IMR-90 (cell line): ENCODE data around the gene NIPBL. TPM values are rescaled to one million over a fixed set of nuclear protein-coding genes. Genes with fewer than 3 reads are reported as not detected.

Experiments
- ATAC-seq: fragments of 200-7000 bp; cut with Tn5 transposase; 2 replicates; pipeline ENCODE4 v1.9.1; 2020; ENCODE audit warnings: low read depth, mild to moderate bottlenecking, moderate library complexity
- BruUV-seq: library from RNA; stranded (reverse); fragments of 400-500 nt; replicated peaks from 2 replicates; lab custom pipeline; 2021; lab: Mats Ljungman, UMichigan
- CTCF ChIA-PET: fragments of 300-600 bp; formaldehyde crosslinking; extraction: SDS; loops from one replicate; lab custom pipeline; 2021; ENCODE audit warnings: antibody characterized with exemption; lab: Yijun Ruan, JAX
- POLR2A ChIA-PET: fragments of 300-600 bp; sonication (Branson Sonifier 250); formaldehyde crosslinking; loops from one replicate; lab custom pipeline; 2022; ENCODE audit warnings: antibody characterized with exemption; ENCODE audit not compliant: unreplicated experiment; lab: Charles Lee
- DNase-seq: peaks from one replicate; pipeline ENCODE4 v3.0.0; 2013
- H2AFZ ChIP-seq: replicated peaks from 2 replicates; pipeline ENCODE3; 2013; ENCODE audit warnings: low read length, mild to moderate bottlenecking; ENCODE audit not compliant: poor library complexity
- H2AK5ac ChIP-seq: 2 replicates; pipeline ENCODE4 v1.6.1; 2013; ENCODE audit warnings: low read depth, low read length, inconsistent platforms
- H2AK9ac ChIP-seq: replicated peaks from 2 replicates; pipeline ENCODE3; 2013; ENCODE audit warnings: mild to moderate bottlenecking, low read depth, low read length, moderate library complexity; ENCODE audit not compliant: poor library complexity
- H2BK120ac ChIP-seq: 2 replicates; pipeline ENCODE4 v1.6.1; 2013; ENCODE audit warnings: low read depth, low read length, inconsistent platforms
- H2BK15ac ChIP-seq: 3 replicates; pipeline ENCODE4 v1.6.1; 2013; ENCODE audit warnings: low read depth, low read length, inconsistent platforms
- H2BK20ac ChIP-seq: 2 replicates; pipeline ENCODE4 v1.6.1; 2013; ENCODE audit warnings: low read depth, mild to moderate bottlenecking, inconsistent platforms, low read length, moderate library complexity
- H2BK5ac ChIP-seq: 2 replicates; pipeline ENCODE4 v1.6.1; 2013; ENCODE audit warnings: mild to moderate bottlenecking, low read depth, low read length, inconsistent platforms; ENCODE audit not compliant: poor library complexity, severe bottlenecking
- H3K14ac ChIP-seq: replicated peaks from 2 replicates; pipeline ENCODE4 v1.6.1; 2013; ENCODE audit warnings: low read depth, low read length, inconsistent platforms
- H3K18ac ChIP-seq: 2 replicates; pipeline ENCODE4 v1.6.1; 2013; ENCODE audit warnings: low read depth, low read length, control low read depth
- H3K23ac ChIP-seq: 2 replicates; pipeline ENCODE4 v1.6.1; 2013; ENCODE audit warnings: low read depth, low read length, inconsistent platforms
- H3K27ac ChIP-seq: 2 replicates; pipeline ENCODE4 v1.5.1; 2013; ENCODE audit warnings: mild to moderate bottlenecking, control low read depth, low read length; ENCODE audit not compliant: insufficient read depth
- H3K27me3 ChIP-seq: 2 replicates; pipeline ENCODE4 v1.6.1; 2013; ENCODE audit warnings: low read length; ENCODE audit not compliant: control insufficient read depth, insufficient read depth
- H3K36me3 ChIP-seq: 2 replicates; pipeline ENCODE4 v1.6.1; 2013; ENCODE audit warnings: low read length, mixed read lengths; ENCODE audit not compliant: control insufficient read depth, insufficient read depth
- H3K4ac ChIP-seq: 2 replicates; pipeline ENCODE4 v1.6.1; 2013; ENCODE audit warnings: low read depth, low read length, inconsistent platforms
- H3K4me1 ChIP-seq: 2 replicates; pipeline ENCODE4 v1.6.1; 2013; ENCODE audit warnings: low read length, mixed read lengths; ENCODE audit not compliant: control insufficient read depth, insufficient read depth
- H3K4me2 ChIP-seq: 2 replicates; pipeline ENCODE4 v1.6.1; 2013; ENCODE audit warnings: low read depth, mild to moderate bottlenecking, control low read depth, low read length, moderate library complexity
- H3K4me3 ChIP-seq: 2 replicates; pipeline ENCODE4 v1.5.1; 2013; ENCODE audit warnings: low read depth, mild to moderate bottlenecking, control low read depth, low read length, moderate library complexity; ENCODE audit not compliant: insufficient read depth
- H3K56ac ChIP-seq: 2 replicates; pipeline ENCODE4 v1.6.1; 2013; ENCODE audit warnings: low read length, inconsistent platforms; ENCODE audit not compliant: insufficient read depth; ENCODE audit errors: extremely low read depth
- H3K79me1 ChIP-seq, 2 experiments: 2 replicates each; pipeline ENCODE4 v1.6.1; 2013; ENCODE audit warnings: low read length in 2 of 2, inconsistent platforms in 1 of 2, low read depth in 1 of 2
- H3K9ac ChIP-seq: 2 replicates; pipeline ENCODE4 v1.6.1; 2013; ENCODE audit warnings: low read depth, low read length, control low read depth
- H3K9me1 ChIP-seq: 2 replicates; pipeline ENCODE4 v1.6.1; 2013; ENCODE audit warnings: low read length, inconsistent platforms; ENCODE audit not compliant: insufficient read depth
- H3K9me3 ChIP-seq: 2 replicates; pipeline ENCODE4 v1.6.1; 2013; ENCODE audit warnings: low read length; ENCODE audit not compliant: control insufficient read depth, insufficient read depth
- H4K20me1 ChIP-seq: 2 replicates; pipeline ENCODE4 v1.6.1; 2013; ENCODE audit warnings: low read length, inconsistent platforms; ENCODE audit not compliant: insufficient read depth
- H4K5ac ChIP-seq: 2 replicates; pipeline ENCODE4 v1.6.1; 2013; ENCODE audit warnings: mild to moderate bottlenecking, low read depth, low read length, control low read depth
- H4K8ac ChIP-seq, 2 experiments: 2 replicates each; pipeline ENCODE4 v1.6.1; 2013; ENCODE audit warnings: low read depth in 2 of 2, low read length in 2 of 2, control low read depth in 1 of 2, inconsistent platforms in 1 of 2
- H4K91ac ChIP-seq: 2 replicates; pipeline ENCODE4 v1.6.1; 2013; ENCODE audit warnings: low read depth, low read length, inconsistent platforms; ENCODE audit not compliant: insufficient read depth
- CEBPB ChIP-seq: IDR thresholded peaks from 2 replicates; pipeline ENCODE4 v1.6.1; 2012; ENCODE audit warnings: low read depth, low read length, improper control_type of control experiment
- CHD1 ChIP-seq: IDR thresholded peaks from 2 replicates; pipeline ENCODE4 v1.6.1; 2012; ENCODE audit warnings: low read depth, low read length, improper control_type of control experiment
- CTCF ChIP-seq: conservative IDR thresholded peaks from 2 replicates; pipeline ENCODE4 v1.5.1; 2012; ENCODE audit warnings: mild to moderate bottlenecking, low read depth, low read length, improper control_type of control experiment
- NFE2L2 ChIP-seq: fragments of 150-350 bp; IDR thresholded peaks from 2 replicates; pipeline ENCODE4 v1.6.1; 2016; ENCODE audit warnings: low read depth, mild to moderate bottlenecking, low read length
- RFX5 ChIP-seq: IDR thresholded peaks from 2 replicates; pipeline ENCODE4 v1.8.0; 2012; ENCODE audit warnings: low read depth, mild to moderate bottlenecking, low read length, moderate library complexity
- USF2 ChIP-seq: fragments of 150-350 bp; IDR thresholded peaks from 2 replicates; pipeline ENCODE4 v1.6.1; 2017; ENCODE audit warnings: mild to moderate bottlenecking, antibody characterized with exemption, low read length, low read depth
- WGBS, 2 experiments: methylation state at CpG; one replicate each; pipeline versions ENCODE4 v1.1.5 to v1.1.7; 2013; ENCODE audit warnings: missing lambda C conversion rate in 2 of 2; ENCODE audit not compliant: insufficient read length in 1 of 2; ENCODE audit errors: extremely low coverage in 2 of 2; 5-methylcytosine and 5-hydroxymethylcytosine counted together
- dilution Hi-C: fragments of 300-500 bp; cut with HindIII; formaldehyde crosslinking; loops from one replicate; pipeline ENCODE4 v1.14.3; 2018; ENCODE audit warnings: low sequenced_read_pairs; ENCODE audit not compliant: unreplicated experiment
- in situ Hi-C: fragments of 300-500 bp; cut with MboI; formaldehyde crosslinking; loops from 3 replicates; pipeline ENCODE4 v1.14.3; 2019; ENCODE audit warnings: low sequenced_read_pairs, inconsistent platforms, mixed read lengths
- intact Hi-C: fragments of 100-400 bp; cut with micrococcal nuclease; formaldehyde crosslinking; loops from 2 replicates; pipeline ENCODE4 v1.10.0; 2022
- polyA plus RNA-seq, 3 experiments: library from polyadenylated mRNA; depleted of rRNA; stranded (reverse); fragments of >200 nt; gene quantifications; 2 replicates each; pipeline ENCODE4 v1.2.3, GENCODE V29; 2012; ENCODE audit warnings: low replicate concordance in 1 of 3
- total RNA-seq: library from RNA; depleted of rRNA; stranded (reverse); fragments of >200 nt; gene quantifications from 2 replicates; pipeline ENCODE4 v1.2.3, GENCODE V29; 2012

NIPBL gene
- total and polyA plus RNA-seq, 2 of the 4 experiments (the other 2 are of a cell fraction): 8.4 to 46.4 TPM

GRCh38 chr5:37060030-37060429 lies 183.5 kb downstream of the NIPBL start:
- no peak overlapping the region for H2BK20ac ChIP-seq
- peaks cover 19% of the 10 kb centered on the region for H3K36me3 ChIP-seq
- no CpG with 5 or more reads among the region's 1 CpG for WGBS, 2 experiments
- no peaks in the 10 kb centered on the region for H3K9me1 ChIP-seq
- in situ Hi-C loops (no loop called here), intact Hi-C loops (no loop called here), dilution Hi-C loops (no loop called here)
- CTCF ChIA-PET: no interaction called here
- DNase-seq: no peak
- no peak overlapping the region for H2AFZ ChIP-seq
- no peak overlapping the region for H3K18ac ChIP-seq
- H3K27ac ChIP-seq: no peak overlapping the region
- no peak overlapping the region for H2BK15ac ChIP-seq
- H3K4me3 ChIP-seq: no peak overlapping the region
- H4K91ac ChIP-seq: no peak overlapping the region
- H3K4me2 ChIP-seq: no peak overlapping the region
- no peaks in the 10 kb centered on the region for H3K27me3 ChIP-seq
- peaks cover 0 to 2% of the 10 kb centered on the region in 2 experiments; a peak in 1 of 4 replicates for H3K79me1 ChIP-seq
- H3K4me1 ChIP-seq: no peaks in the 10 kb centered on the region
- no peak for ATAC-seq
- no peak overlapping the region for H2BK5ac ChIP-seq
- POLR2A ChIA-PET: interaction anchor here (0.9 kb wide), 1 partner anchor 20 kb away, joined by 3 read pairs; no protein-coding TSS in a partner anchor
- no peak overlapping the region for H3K14ac ChIP-seq
- H3K9ac ChIP-seq: no peak overlapping the region
- no TSS peak for BruUV-seq
- H4K5ac ChIP-seq: no peak overlapping the region
- H2AK9ac ChIP-seq: no peak overlapping the region
- H2AK5ac ChIP-seq: no peak overlapping the region
- no peak overlapping the region for H3K4ac ChIP-seq
- TF ChIP-seq NFE2L2 (no peak), USF2 (no peak), CTCF (no peak), CEBPB (no peak), RFX5 (no peak), CHD1 (no peak)
- H3K56ac ChIP-seq: no peak overlapping the region
- no peak overlapping the region for H3K23ac ChIP-seq
- no peak overlapping the region for H4K8ac ChIP-seq
- H4K20me1 ChIP-seq: no peaks in the 10 kb centered on the region
- H2BK120ac ChIP-seq: no peak overlapping the region
- H3K9me3 ChIP-seq: no peaks in the 10 kb centered on the region
